ENCODE results near the gene PRKAR2B.
"Not testable (repeated sequence)": the region's sequence is repeated elsewhere in the genome, so short reads cannot be mapped to it uniquely, and the experiment has no call there.

The PRKAR2B gene

DNA sequence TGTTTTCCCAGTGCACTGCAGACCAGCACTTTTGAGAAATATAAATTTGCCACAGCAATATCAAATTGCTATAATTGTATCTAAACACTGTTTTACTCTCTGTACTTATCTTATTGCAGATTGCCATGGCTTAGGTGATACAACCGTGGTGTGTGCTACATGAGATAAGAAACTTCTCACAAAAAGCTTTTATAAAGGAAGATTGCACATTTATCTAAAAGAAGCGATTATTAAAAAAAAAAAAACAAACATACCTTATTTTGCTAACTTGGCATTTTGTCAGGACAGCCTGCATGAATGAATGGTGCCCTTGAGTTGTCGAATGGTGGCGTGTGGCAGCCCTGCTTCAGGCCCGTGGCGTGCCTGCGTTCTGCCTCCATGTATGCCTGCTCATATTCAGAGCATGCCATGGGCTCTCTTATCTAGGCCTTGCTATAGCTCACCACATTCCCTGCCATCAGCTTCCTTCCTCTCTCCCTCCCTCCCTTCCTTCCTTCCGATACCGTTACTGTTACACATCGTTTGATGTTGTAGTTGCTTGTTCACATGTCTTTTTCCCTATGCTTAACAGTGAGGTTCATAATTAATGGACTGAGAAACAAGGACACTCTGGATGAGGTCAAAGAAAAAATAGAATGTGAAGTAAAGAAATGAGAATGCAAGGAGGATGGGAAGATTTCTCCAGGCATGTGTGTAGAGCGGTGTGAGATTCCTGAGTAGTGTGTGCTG, 34.9 kb downstream of the PRKAR2B start:
- no peak for DNase-seq

DNA sequence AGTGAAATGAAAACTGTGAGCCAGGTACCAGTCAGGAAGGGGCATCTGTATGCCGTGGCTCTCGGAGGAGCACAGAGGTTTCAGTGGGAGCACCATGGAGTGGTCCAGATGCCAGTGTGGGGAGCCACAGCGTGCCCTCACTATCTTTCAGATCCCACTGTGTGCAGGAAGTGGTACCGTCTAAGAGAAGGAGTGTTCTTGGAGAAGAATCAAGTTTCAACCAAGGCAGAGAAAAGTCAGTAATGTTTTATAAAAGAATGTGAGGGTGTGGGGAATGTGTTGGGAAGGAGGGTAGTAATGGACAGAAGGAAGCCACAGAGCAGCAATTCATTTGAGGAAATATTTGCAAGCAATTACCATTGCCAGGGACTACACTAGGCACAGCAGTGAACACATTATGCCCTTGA, 35.6 kb downstream of the PRKAR2B start:
- no peak for DNase-seq

DNA sequence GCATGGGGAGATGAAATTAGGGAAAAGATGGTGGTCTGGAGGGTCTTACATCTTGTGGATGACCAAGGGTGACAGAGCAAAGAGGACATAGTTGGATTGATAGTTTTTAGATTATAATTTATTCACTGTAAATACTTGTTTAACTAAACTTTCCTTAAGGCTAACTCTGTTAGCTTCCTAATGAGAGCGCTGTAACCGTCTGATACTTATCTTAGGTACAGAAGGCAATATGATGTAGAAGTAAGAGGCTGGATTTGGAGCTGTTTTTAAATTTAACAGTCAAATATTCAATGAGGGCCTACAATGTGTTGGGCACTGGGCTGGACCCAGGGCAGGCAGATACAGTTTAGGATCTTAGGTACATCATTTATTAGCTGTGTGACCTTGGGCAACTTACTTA, 36.0 kb downstream of the PRKAR2B start:
- DNase-seq, result no peak

DNA sequence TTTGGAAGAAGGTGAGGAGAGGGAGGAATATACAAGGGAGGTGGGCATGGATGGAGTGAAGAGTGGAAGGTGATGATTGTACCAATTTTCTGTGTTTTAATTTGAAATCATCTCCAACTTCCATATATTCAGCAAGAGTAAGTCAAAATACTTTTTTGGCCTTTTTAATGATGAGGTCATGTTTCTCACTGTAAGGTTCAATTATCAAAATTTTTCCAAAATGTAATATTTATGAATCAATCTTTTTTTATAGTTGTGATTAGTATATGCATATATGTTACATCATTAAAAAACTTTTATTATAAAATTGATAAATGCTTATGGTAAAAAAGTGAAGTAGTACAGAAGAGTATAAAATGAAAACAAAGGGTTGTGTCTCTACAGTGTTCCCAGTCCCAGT, 40.7 kb downstream of the PRKAR2B start:
- DNase-seq, result no peak

DNA sequence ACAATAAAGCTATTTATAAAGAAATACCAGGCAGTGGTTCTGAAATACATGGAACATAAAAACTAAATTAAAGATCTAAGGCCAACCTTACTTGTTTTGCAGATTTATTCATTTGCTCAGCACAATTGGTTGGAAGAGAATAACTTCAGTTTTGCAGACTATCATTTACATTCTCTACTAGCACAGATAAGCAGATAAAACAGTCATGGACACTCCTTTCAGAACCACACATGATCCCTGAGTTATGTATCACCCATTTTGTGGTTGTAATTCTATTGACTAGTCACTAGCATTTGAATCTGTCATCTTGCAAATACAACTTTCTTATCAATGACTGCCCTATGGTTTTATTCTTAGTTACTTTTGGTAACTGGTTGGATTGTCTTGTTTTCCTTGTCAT, 45.1 kb downstream of the PRKAR2B start:
- DNase-seq, result no peak

DNA sequence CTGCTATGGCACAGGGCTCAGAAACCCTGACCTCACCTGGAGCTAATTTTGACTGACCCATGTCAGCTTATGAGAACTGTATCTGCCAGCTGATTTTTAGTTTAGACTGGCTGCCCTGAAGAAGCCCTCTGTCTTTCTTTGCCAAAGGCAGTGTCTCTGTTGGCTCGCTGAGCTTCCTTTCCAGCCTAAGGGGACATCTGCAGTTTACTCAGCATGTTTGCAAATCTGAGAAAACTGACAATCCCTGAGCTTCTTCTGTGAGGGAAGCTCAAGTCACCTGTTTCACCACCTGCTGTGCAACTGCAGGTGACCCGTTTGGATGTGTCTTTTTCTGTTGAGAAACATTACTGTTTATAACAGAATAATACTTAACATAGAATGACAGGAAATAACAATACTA, 46.0 kb downstream of the PRKAR2B start:
- no peak for DNase-seq

DNA sequence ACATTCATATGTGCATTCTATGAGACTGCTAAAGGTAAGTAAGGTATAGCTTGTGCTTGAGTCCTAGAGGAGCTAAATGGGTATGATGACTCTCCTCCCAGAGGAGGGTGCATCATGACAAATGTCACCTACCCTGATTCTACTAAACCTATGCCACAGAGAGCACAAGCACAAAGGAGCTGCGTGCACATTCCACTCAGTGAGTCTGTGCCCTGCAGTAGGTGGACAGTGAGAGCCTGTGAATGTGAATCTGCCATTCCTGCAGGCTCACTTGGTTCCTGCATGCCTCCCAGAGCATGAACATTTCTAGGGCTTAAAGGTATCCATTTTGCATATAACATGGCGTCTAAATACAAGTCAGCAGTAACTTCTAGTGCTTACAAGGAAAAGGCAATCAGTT, 46.8 kb downstream of the PRKAR2B start:
- no peak for DNase-seq

DNA sequence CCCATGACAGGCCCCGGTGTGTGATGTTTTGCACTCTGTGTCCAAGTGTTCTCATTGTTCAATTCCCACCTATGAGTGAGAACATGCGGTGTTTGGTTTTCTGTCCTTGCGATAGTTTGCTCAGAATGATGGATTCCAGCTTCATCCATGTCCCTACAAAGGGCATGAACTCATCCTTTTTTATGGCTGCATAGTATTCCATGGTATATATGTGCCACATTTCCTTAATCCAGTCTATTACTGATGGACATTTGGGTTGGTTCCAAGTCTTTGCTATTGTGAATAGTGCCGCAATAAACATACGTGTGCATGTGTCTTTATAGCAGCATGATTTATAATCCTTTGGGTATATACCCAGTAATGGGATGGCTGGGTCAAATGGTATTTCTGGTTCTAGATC, 49.2 kb downstream of the PRKAR2B start:
- DNase-seq, result not testable (repeated sequence)

DNA sequence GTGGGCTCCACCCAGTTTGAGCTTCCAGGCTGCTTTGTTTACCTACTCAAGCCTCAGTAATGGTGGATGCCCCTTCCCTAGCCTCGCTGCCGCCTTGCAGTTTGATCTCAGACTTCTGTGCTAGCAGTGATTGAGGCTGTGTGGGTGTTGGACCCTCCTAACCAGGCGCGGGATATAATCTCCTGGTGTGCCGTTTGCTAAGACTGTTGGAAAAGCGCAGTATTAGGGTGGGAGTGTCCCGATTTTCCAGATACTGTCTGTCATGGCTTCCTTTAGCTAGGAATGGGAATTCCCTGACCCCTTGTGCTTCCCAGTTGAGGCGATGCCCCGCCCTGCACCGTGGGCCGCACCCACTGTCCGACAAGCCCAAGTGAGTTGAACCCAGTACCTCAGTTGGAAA, 54.6 kb downstream of the PRKAR2B start:
- not testable (repeated sequence) for DNase-seq

DNA sequence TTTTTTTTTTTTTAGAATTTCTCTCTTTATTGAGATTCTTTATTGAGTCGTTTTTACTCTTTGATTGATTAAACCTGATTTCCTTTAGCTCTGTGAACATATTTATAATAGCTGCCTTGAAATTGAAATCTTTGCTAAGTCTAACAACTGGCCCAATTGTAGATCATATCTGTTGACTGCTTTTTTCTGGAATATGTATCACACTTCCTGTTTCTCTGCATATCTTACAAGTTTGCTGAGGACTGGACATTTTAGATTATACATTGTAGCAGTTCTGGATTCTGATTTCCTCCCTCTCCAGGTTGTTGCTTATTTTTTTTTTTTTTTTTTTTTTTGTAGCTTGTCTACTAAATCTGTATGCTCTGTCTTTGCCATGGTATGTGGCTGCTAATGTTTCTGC, 56.3 kb downstream of the PRKAR2B start:
- no peak for DNase-seq

DNA sequence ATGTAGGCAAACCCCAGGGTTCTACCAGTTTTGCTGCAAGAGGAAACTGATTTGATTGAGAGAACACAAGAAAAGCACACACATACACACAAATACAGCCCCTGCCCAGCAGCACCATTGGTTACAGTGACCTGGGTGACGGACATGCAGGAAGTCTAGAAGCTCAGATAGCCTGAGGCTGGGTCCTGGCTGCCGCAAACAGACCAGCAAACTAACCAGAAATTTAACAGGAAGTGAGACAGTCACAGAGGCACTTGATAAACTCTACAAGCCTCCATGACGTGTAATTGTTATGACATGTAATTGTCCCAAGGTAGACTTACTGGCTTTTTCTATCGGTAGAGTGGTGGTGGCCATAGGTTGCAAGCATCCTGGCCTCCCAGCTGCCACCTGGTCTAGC, 58.9 kb downstream of the PRKAR2B start:
- no peak for DNase-seq

DNA sequence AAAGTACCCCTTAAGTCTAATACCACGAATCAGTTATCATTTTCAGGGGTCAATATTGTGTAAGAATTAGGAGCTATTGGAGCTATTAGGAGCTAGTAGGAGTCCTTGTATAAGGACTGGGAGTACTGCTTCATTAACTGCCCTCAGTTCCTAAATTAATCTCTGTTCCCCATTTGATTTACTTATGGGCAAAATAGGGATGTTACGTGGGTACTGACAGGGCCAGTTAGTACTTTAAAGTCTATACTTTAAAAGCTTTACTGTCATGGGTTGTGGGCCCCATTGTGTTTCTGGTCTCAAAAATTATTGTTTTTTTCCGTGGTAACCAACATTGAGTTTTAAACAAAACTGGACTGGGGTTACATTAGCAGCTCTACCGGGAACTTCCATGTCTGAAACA, 60.3 kb downstream of the PRKAR2B start:
- no peak for DNase-seq

DNA sequence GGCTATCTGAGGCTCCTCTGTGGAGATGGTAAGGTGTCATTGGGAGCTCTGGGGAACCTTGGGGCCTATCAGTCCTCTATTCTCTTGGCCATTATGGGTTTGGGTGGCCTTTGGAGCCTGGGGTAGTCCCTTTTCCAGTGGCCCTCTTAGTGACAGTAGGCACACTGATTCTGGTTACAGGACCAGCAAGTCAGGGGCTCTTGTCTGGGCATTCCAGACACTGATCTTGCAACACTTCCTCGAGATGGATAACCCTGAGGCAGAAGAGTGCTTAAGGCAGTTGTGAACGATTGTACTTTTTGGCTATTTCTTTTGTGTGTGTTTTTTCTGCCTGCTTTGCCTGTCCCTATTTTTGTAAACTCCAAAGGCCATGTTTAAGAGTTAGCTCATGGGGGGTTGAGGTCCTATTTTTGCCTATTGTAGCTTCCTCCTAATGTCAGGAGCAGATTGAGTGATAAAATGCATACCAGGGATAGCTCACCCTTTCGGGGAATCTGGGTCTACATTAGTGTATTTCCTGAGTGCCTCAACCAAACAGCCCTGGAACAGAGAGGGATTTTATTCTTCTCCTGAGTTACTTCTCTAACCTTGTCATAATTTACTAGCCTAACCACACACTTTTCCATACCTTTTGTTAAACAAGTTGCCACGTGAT, 61.2 kb downstream of the PRKAR2B start:
- no peak for DNase-seq

DNA sequence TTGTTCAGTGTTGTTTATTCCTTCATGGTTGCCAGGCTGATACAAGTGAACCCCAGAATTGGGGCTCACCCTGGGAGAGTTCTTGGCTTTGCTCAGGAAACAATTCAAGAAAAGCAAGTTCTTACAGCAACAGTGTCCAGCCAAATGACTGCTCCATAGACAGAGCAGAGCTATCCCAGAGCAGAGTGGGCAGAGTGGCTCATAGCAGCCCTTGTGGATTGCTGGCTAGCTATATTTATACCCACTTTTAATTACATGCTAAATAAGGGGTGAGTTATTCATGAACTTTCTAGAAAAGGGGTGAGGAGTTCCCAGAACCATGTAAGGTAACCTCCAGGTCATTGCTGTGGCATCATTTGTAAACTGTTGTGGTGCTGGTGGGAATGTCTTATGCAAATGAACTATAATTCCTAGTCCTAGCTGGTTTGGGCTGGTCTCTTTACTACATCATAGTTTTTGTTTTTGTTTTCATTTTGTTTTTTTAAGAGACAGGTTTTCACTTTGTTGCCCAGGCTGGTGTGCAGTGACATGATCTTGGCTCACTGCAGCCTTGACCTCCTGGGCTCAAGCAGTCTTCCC, 64.4 kb downstream of the PRKAR2B start:
- DNase-seq, result no peak

DNA sequence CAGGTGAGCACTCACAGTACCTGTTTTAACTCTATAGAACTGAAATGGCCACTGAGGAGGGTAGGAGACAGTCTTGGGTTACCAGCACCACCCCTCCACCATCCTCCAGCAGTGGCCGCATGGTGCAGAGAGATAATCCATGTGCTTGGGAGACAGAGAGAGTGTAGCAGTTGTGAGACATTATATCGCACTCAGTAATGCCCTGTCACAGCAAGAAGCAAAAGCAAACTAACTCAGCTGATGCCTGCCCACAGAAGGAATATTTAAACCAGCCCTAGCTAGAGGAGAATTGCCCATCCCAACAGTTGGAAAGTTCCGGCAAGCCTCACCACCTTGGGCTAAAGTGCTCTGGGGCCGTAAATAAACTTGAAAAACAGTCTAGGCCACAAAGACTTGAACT, 65.5 kb downstream of the PRKAR2B start:
- DNase-seq, result no peak

DNA sequence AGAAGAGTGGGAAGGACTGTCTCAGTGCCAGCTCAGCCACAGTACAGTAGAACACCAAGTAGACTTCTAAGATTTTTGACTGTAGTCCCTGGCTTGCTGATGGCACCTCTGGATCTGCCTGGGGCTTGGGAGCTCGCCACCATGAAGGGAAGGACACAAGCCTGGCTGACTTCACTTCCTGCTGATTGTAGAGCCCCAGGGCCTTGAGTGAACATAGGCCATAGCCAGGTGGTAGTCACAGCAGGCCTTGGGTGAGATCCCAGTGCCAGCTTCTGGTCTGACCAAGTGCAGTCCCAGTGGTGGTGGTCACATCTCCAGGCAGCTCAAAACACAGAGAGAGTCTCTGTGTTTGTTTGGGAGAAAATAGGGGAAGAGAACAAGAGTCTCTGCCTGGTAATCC, 66.7 kb downstream of the PRKAR2B start:
- no peak for DNase-seq

DNA sequence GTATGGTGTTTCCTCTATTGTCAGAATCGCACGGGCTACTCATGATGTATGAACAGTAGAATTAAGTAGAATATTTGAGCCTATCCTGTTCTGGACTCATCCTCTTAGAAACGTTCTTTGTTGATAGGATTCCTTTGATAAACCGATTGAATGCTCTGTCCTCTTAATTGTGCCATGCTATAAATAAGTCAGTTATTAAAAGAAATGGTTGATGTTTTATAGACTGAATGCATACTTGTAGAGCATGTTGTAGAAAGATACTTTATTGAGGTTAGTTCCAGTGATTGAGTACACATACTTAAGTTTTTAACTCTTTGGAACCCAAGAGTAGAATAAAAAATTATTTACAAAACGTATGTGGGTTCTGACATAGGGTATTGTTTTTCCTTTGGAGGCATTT, 69.4 kb downstream of the PRKAR2B start:
- DNase-seq, result no peak

DNA sequence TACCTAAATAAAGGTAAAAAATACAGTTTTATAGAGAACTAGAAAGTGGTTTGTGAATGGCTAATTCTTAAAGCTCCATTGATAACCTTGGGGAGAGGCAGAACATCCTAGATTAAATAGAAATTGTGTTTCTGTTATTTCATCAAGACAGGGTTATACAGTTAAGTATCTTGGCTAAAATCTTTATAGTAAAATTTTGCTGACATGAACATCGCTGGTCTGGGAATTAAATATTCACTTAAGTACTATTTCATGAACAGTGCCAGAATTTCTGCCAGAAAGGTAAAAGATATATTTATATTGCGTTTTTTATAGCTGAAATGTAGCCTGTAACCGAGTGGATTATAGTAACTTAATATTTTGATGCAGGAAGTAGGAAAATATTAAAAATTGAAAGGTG, 70.6 kb downstream of the PRKAR2B start:
- no peak for DNase-seq

DNA sequence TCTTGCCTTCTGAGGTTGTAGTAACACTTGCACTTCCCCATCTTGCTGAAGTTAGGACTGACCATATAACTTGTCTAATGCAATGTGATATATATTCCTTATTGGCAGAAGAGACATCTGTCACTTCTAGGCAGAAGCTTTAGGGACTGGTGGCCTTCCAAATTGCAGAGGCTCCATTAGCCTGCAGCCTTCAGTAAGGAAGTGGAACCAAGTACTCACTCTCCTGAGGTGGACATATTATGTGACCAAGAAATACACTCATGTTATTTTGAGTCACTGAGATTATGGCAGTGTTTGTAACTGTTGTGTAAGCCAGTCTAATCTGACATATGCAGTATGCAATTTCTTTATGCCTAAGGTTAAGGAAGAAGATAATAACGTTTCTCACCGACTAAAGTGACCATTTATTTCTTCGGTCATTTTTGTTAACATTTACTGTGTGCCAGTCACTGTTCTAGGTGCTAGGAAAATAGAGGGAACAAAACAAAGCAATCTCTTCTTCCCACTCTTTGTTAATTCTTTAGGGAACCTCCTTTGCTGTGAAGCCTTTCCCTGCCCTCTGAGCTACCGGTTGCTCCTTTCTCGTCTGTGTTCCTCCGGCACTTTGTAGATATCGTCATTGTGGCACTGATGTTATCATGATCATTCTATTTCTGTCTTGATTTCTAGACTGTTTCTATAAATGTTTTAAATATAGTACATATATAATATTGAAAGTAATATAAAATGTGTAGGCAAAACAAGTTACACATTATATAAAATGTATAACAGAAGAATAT, 71.4 kb downstream of the PRKAR2B start:
- DNase-seq, result no peak

DNA sequence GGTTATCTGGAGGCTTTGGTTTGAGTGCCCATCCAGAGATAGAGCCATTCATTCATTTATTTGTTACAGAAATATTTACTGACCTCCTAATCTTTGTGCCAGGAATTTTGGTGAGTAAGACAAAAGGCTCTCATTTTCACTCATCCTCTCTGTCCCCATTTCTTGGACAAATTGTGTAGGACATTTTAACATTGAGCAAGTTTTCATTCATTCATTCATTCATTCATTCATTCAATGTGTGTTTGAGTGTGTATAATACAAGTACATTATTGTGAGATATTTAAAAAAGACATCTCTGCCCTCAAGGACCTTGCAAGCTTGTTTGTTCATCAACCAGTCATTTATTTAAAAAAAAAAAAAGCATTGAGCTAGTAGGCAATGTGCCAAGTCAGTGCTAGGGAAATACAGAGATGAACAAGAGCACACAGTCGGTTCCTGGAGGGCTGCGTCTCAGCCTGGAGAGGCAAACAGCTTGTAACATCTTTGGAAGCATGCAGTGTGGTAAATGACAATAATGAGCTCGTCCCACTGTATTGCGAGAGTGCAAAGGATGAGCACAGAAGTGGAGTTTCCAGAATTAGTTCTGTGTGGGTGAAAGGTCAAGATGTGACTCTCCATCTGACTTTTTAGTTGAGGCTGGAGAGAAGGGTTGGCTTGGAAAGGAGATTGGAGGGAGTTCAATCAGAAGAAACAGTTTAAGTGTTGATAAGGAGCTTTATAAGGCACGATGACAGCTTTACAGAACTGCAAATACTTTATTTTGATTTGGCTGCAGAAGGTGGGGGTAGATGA, 73.8 kb downstream of the PRKAR2B start:
- no peak for DNase-seq

DNA sequence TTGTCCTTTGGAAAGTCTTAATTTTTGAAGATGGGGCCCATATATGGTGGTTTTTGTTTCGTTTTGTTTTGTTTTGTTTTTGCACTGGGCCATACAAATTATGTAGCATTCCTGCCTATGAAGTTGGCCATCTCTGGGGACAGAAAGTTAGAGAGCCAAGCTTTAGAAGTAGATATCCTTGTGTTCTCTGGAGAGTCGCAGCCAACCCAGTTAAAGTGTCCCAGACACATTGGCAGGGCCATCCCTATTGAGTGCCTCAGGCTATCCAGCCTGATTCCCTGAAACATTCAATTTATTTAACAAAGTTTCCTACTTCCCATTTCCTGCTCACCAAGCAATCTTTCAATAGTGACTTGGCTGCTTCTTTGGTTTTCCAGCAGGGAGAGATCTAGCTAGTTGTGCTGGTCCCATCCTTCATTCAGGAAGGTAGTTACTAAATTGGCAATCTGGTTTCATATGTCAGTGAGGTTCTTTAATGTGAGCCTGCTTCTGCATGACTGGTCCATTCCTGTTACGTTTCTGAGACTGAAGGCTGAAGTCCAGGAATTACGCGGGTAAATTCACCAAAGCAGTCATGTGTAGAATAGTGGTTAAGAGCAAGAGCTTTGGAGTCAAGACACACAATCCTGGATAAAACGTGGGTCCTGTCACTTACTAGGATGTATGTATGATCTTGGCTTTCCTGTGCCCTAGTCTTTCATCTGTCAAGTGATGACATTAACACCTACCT, 75.0 kb downstream of the PRKAR2B start:
- DNase-seq, result no peak

DNA sequence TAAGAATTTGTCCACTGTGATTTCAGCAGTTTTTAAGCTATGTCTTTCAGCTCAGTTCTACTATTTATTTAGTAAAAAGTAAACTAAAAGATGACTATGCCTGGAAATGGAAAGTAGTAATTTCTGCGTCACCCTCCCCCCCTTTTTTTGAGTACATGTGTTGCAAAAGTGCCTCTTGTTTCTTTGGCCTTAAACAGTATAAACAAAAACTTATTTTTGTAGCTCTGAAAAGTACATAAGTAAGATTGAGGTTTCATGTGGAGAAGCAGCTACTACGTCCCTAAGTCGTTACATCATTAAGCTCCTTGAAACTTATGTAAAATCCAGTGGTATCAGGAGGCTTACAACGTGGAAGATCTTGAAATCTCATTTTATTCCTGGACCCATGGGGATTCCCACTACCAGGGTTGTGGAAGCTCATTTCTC, 78.0 kb downstream of the PRKAR2B start:
- no peak for DNase-seq
